Natural killer cell (primary cell): Measurements from ENCODE around the gene COG3. TPM values are rescaled to one million over a fixed set of nuclear protein-coding genes. Genes with fewer than 3 reads are reported as not detected.

Experiments
- ATAC-seq, 3 donors: fragments of 150-1000 bp in 2 of 3; fragments of 200-7000 bp in 1 of 3; cut with Tn5 transposase; 1 replicate in 1 of 3; 2 replicates in 2 of 3; pipeline ENCODE4 v1.10.0; 2021; ENCODE audit warnings: mild to moderate bottlenecking in 2 of 3, moderate library complexity in 2 of 3
- DNase-seq, 2 donors: peaks; one replicate each; pipeline versions ENCODE4 v3.0.0 to v3.0.0-alpha.2; 2013 to 2021; ENCODE audit warnings: mixed read lengths in 1 of 2
- H3K27ac ChIP-seq: one replicate; pipeline ENCODE4 v1.5.1; 2013; ENCODE audit warnings: mild to moderate bottlenecking, low read length
- H3K27me3 ChIP-seq: one replicate; pipeline ENCODE4 v1.6.1; 2013; ENCODE audit warnings: low read length; ENCODE audit not compliant: control insufficient read depth, insufficient read depth
- H3K36me3 ChIP-seq: one replicate; pipeline ENCODE4 v1.6.1; 2013; ENCODE audit warnings: low read length; ENCODE audit not compliant: control insufficient read depth, insufficient read depth
- H3K4me1 ChIP-seq: one replicate; pipeline ENCODE4 v1.6.1; 2013; ENCODE audit warnings: low read length; ENCODE audit not compliant: control insufficient read depth, insufficient read depth
- H3K4me3 ChIP-seq: one replicate; pipeline ENCODE4 v1.5.1; 2013; ENCODE audit warnings: low read length
- H3K9me3 ChIP-seq: one replicate; pipeline ENCODE4 v1.6.1; 2013; ENCODE audit warnings: low read length; ENCODE audit not compliant: control insufficient read depth, insufficient read depth
- H3K27ac Mint-ChIP-seq, 2 donors: one replicate each; pipeline ENCODE4 v1.8.0; 2022; ENCODE audit warnings: mild to moderate bottlenecking in 2 of 2, mixed read lengths in 2 of 2, moderate library complexity in 1 of 2
- H3K27me3 Mint-ChIP-seq, 2 donors: one replicate each; pipeline ENCODE4 v1.8.0; 2022; ENCODE audit warnings: low read depth in 2 of 2, mixed read lengths in 2 of 2
- H3K36me3 Mint-ChIP-seq: one replicate; pipeline ENCODE4 v1.8.0; 2022; ENCODE audit warnings: mixed read lengths
- H3K4me1 Mint-ChIP-seq, 2 donors: one replicate each; pipeline ENCODE4 v1.8.0; 2022; ENCODE audit warnings: mixed read lengths in 2 of 2
- H3K4me3 Mint-ChIP-seq: one replicate; pipeline ENCODE4 v1.8.0; 2022; ENCODE audit warnings: mild to moderate bottlenecking, moderate library complexity, mixed read lengths
- H3K9me3 Mint-ChIP-seq, 2 donors: one replicate each; pipeline ENCODE4 v1.8.0; 2022; ENCODE audit warnings: mixed read lengths in 2 of 2
- CTCF ChIP-seq: fragments of 200-600 bp; IDR thresholded peaks from one replicate; pipeline ENCODE4 v1.8.0; 2022; ENCODE audit warnings: antibody characterized with exemption
- WGBS: methylation state at CpG from one replicate; pipeline ENCODE4 v1.1.7; 2013; ENCODE audit warnings: missing lambda C conversion rate; ENCODE audit not compliant: insufficient coverage; 5-methylcytosine and 5-hydroxymethylcytosine counted together
- intact Hi-C: fragments of 100-400 bp; cut with micrococcal nuclease; formaldehyde crosslinking; loops from one replicate; pipeline ENCODE4 v1.14.2; 2022
- total RNA-seq, 4 donors: library from RNA; stranded (reverse); fragments of 120-200 nt in 1 of 4; gene quantifications; one replicate each; pipeline versions ENCODE4 v1.2.3 to v1.2.4, GENCODE V29; 2013 to 2022

The COG3 gene
- total RNA-seq, 3 donors from 2014 or later (not counting 1 experiment from before 2014, with no cell fraction given): 48.8 to 58.1 (median 55.6) TPM

- peak overlapping the region; percentile 7 to 41 for H3K27ac Mint-ChIP-seq
- no peak for ATAC-seq
- 68% methylated on average over 4 of the region's 4 CpGs for WGBS
Measured at GRCh38 chr13:45500492-45501174, 35.9 kb downstream of the COG3 start.

GRCh38 chr13:45501175-45501526 is 36.4 kb downstream of the COG3 start:
- H3K27me3 ChIP-seq: no peaks in the 10 kb centered on the region
- Mint-ChIP-seq H3K4me3 (no peak overlapping the region), H3K27me3 (no peaks in the 10 kb centered on the region), H3K36me3 (peaks cover 32% of the 10 kb centered on the region), H3K4me1 (peaks cover 13 to 23% of the 10 kb centered on the region in 2 donors), H3K27ac (peak overlapping the region; percentile 7 to 41), H3K9me3 (no peaks in the 10 kb centered on the region)
- H3K4me1 ChIP-seq: no peaks in the 10 kb centered on the region
- WGBS: 100% methylated on average over 1 of the region's 1 CpG
- DNase-seq (no peak), ATAC-seq (no peak)
- TF ChIP-seq CTCF: no peak
- intact Hi-C loops: no loop called here
- H3K27ac ChIP-seq: no peak overlapping the region
- peaks cover 63% of the 10 kb centered on the region for H3K36me3 ChIP-seq
- no peak overlapping the region for H3K4me3 ChIP-seq
- H3K9me3 ChIP-seq: no peaks in the 10 kb centered on the region

More at GRCh38 chr13:45500492-45501174, 35.9 kb downstream of the COG3 start:
- peaks cover 29% of the 10 kb centered on the region for H3K36me3 Mint-ChIP-seq
- no peak for TF ChIP-seq CTCF
- H3K4me3 ChIP-seq: no peak overlapping the region
- H3K27ac ChIP-seq: no peak overlapping the region
- H3K9me3 ChIP-seq: no peaks in the 10 kb centered on the region
- H3K4me3 Mint-ChIP-seq: no peak overlapping the region
- no peaks in the 10 kb centered on the region for H3K9me3 Mint-ChIP-seq
- H3K27me3 ChIP-seq: no peaks in the 10 kb centered on the region
- DNase-seq: no peak
- no peaks in the 10 kb centered on the region for H3K4me1 ChIP-seq
- H3K27me3 Mint-ChIP-seq: no peaks in the 10 kb centered on the region
- H3K36me3 ChIP-seq: peaks cover 59% of the 10 kb centered on the region
- peaks cover 9 to 20% of the 10 kb centered on the region in 2 donors for H3K4me1 Mint-ChIP-seq
- intact Hi-C loops: no loop called here

- Mint-ChIP-seq H3K36me3 (peaks cover 27% of the 10 kb centered on the region), H3K4me3 (no peak overlapping the region), H3K4me1 (peaks cover 20 to 27% of the 10 kb centered on the region in 2 donors), H3K27ac (peak overlapping the region in 1 of 2 donors; percentile 24), H3K9me3 (no peaks in the 10 kb centered on the region), H3K27me3 (no peaks in the 10 kb centered on the region)
- Histone ChIP-seq H3K9me3 (no peaks in the 10 kb centered on the region), H3K4me1 (no peaks in the 10 kb centered on the region), H3K27me3 (no peaks in the 10 kb centered on the region), H3K27ac (no peak overlapping the region), H3K36me3 (peaks cover 54% of the 10 kb centered on the region), H3K4me3 (no peak overlapping the region)
- ATAC-seq: no peak
- DNase-seq: no peak
- TF ChIP-seq CTCF: no peak
- intact Hi-C loops: no loop called here
Measured at GRCh38 chr13:45503658-45504057, 38.9 kb downstream of the COG3 start.

GRCh38 chr13:45506811-45507210 is 42.1 kb downstream of the COG3 start:
- Mint-ChIP-seq H3K4me3 (no peak overlapping the region), H3K27me3 (no peaks in the 10 kb centered on the region), H3K27ac (peak overlapping the region; percentile 1 to 34), H3K36me3 (peaks cover 22% of the 10 kb centered on the region), H3K9me3 (no peaks in the 10 kb centered on the region), H3K4me1 (peaks cover 17 to 22% of the 10 kb centered on the region in 2 donors)
- Histone ChIP-seq H3K9me3 (no peaks in the 10 kb centered on the region), H3K4me1 (no peaks in the 10 kb centered on the region), H3K27me3 (no peaks in the 10 kb centered on the region), H3K4me3 (no peak overlapping the region), H3K27ac (no peak overlapping the region), H3K36me3 (peaks cover 63% of the 10 kb centered on the region)
- intact Hi-C loops: no loop called here
- TF ChIP-seq CTCF: no peak
- ATAC-seq: no peak
- no peak for DNase-seq
- 95% methylated on average over 6 of the region's 6 CpGs for WGBS
